Measurements from ENCODE around the gene PRELID2. TPM values are rescaled to one million over a fixed set of nuclear protein-coding genes. Genes with fewer than 3 reads are reported as not detected.

The PRELID2 gene
- polyA plus RNA-seq, 1 donor (not counting 4 experiments of a cell fraction or from before 2014, with no cell fraction given) = 5.1 TPM

GRCh38 chr5:145834554-145834916, 607 bp downstream of the PRELID2 start:
- Histone ChIP-seq H3K4me2 (ENCODE audit: control insufficient read depth, extremely low read depth, insufficient read depth, low read depth, low read length) (peak overlapping the region; percentile 96), H3K9me1 (ENCODE audit: control insufficient read depth, extremely low read depth, insufficient read depth, low read length) (no peaks in the 10 kb centered on the region), H2AFZ (ENCODE audit: control insufficient read depth, low read length) (peak overlapping the region; percentile 97), H3K27ac (ENCODE audit: control insufficient read depth, insufficient read depth, low read length) (no peak overlapping the region), H3K27me3 (ENCODE audit: control insufficient read depth, extremely low read depth, insufficient read depth, low read length) (no peaks in the 10 kb centered on the region), H3K4me1 (ENCODE audit: control insufficient read depth, extremely low read depth, insufficient read depth, low read length) (peaks cover 6% of the 10 kb centered on the region), H3K9ac (ENCODE audit: control insufficient read depth, extremely low read depth, insufficient read depth, low read length) (peak overlapping the region; percentile 68), H3K36me3 (ENCODE audit: control insufficient read depth in 2 of 2, extremely low read depth in 1 of 2, insufficient read depth in 2 of 2, low read length in 2 of 2) (no peaks in the 10 kb centered on the region), H3K79me2 (ENCODE audit: control insufficient read depth, insufficient read depth, low read length) (no peaks in the 10 kb centered on the region), H3K9me3 (ENCODE audit: control insufficient read depth, low read depth, low read length) (no peaks in the 10 kb centered on the region), H3K4me3 (ENCODE audit: control insufficient read depth in 2 of 3, extremely low read depth in 1 of 3, insufficient read depth in 2 of 3, low read depth in 1 of 3, low read length in 3 of 3) (peak overlapping the region; percentile 60 to 77 (median 76)), H4K20me1 (ENCODE audit: control insufficient read depth, extremely low read depth, insufficient read depth, low read length) (no peaks in the 10 kb centered on the region)
- no peak for FAIRE-seq
- dilution Hi-C loops (cut with MboI; ENCODE audit: extremely low pct_ligation_motif_present, low sequenced_read_pairs) = no loop called here
- TF ChIP-seq EZH2 (IDR thresholded peaks at IDR 0.05; ENCODE audit: low read length) = no peak
- no peak for TF ChIP-seq CTCF (optimal IDR thresholded peaks at IDR 0.05 in 1 of 3, IDR thresholded peaks at IDR 0.05 in 1 of 3, conservative IDR thresholded peaks at IDR 0.05 in 1 of 3; ENCODE audit: extremely low read depth in 1 of 3, insufficient read depth in 2 of 3, low read length in 3 of 3)
- DNase-seq (ENCODE audit: low read depth, low spot score) = no peak

GRCh38 chr5:145833631-145834200, 1.4 kb downstream of the PRELID2 start:
- no peaks in the 10 kb centered on the region for H4K20me1 ChIP-seq (ENCODE audit: control insufficient read depth, extremely low read depth, insufficient read depth, low read length)

More at GRCh38 chr5:145833631-145834200, 1.4 kb downstream of the PRELID2 start:
- H3K36me3 ChIP-seq (ENCODE audit: control insufficient read depth in 2 of 2, extremely low read depth in 1 of 2, insufficient read depth in 2 of 2, low read length in 2 of 2) = no peaks in the 10 kb centered on the region
- H3K9ac ChIP-seq (ENCODE audit: control insufficient read depth, extremely low read depth, insufficient read depth, low read length) = no peak overlapping the region
- H3K9me3 ChIP-seq (ENCODE audit: control insufficient read depth, low read depth, low read length) = no peaks in the 10 kb centered on the region
- FAIRE-seq (no peak), DNase-seq (ENCODE audit: low read depth, low spot score) (no peak)
- no peaks in the 10 kb centered on the region for H3K9me1 ChIP-seq (ENCODE audit: control insufficient read depth, extremely low read depth, insufficient read depth, low read length)
- no peak overlapping the region for H3K4me3 ChIP-seq (ENCODE audit: control insufficient read depth in 2 of 3, extremely low read depth in 1 of 3, insufficient read depth in 2 of 3, low read depth in 1 of 3, low read length in 3 of 3)
- H2AFZ ChIP-seq (ENCODE audit: control insufficient read depth, low read length) = no peak overlapping the region
- H3K79me2 ChIP-seq (ENCODE audit: control insufficient read depth, insufficient read depth, low read length) = no peaks in the 10 kb centered on the region
- no peak overlapping the region for H3K27ac ChIP-seq (ENCODE audit: control insufficient read depth, insufficient read depth, low read length)
- no peaks in the 10 kb centered on the region for H3K27me3 ChIP-seq (ENCODE audit: control insufficient read depth, extremely low read depth, insufficient read depth, low read length)
- TF ChIP-seq EZH2 (IDR thresholded peaks at IDR 0.05; ENCODE audit: low read length) (no peak), CTCF (optimal IDR thresholded peaks at IDR 0.05 in 1 of 3, IDR thresholded peaks at IDR 0.05 in 1 of 3, conservative IDR thresholded peaks at IDR 0.05 in 1 of 3; ENCODE audit: extremely low read depth in 1 of 3, insufficient read depth in 2 of 3, low read length in 3 of 3) (no peak)
- peaks cover 6% of the 10 kb centered on the region for H3K4me1 ChIP-seq (ENCODE audit: control insufficient read depth, extremely low read depth, insufficient read depth, low read length)
- H3K4me2 ChIP-seq (ENCODE audit: control insufficient read depth, extremely low read depth, insufficient read depth, low read depth, low read length) = no peak overlapping the region
- dilution Hi-C loops (cut with MboI; ENCODE audit: extremely low pct_ligation_motif_present, low sequenced_read_pairs) = no loop called here
